ENCODE results near the gene CAND1. TPM values are rescaled to one million over a fixed set of nuclear protein-coding genes. Genes with fewer than 3 reads are reported as not detected.

Gene CAND1
- total RNA-seq, 1 donor from 2014 or later = 63.5 TPM

GRCh38 chr12:67357376-67358125 is 88.4 kb downstream of the CAND1 start:
- no peak for DNase-seq (ENCODE audit: low read depth)
- no peak for TF ChIP-seq CTCF (conservative IDR thresholded peaks at IDR 0.05; ENCODE audit: low read depth, low read length)
- H3K4me3 ChIP-seq (ENCODE audit: low read depth, low read length) = no peak overlapping the region

GRCh38 chr12:67358781-67359338 is 89.7 kb downstream of the CAND1 start:
- no peak for TF ChIP-seq CTCF (conservative IDR thresholded peaks at IDR 0.05; ENCODE audit: low read depth, low read length)
- no peak overlapping the region for H3K4me3 ChIP-seq (ENCODE audit: low read depth, low read length)
- no peak for DNase-seq (ENCODE audit: low read depth)

- no peak overlapping the region for H3K4me3 ChIP-seq (ENCODE audit: low read depth, low read length)
- TF ChIP-seq CTCF (conservative IDR thresholded peaks at IDR 0.05; ENCODE audit: low read depth, low read length) = no peak
- no peak for DNase-seq (ENCODE audit: low read depth)
These were observed 93.4 kb downstream of the CAND1 start for GRCh38 chr12:67362526-67362925.

- DNase-seq (ENCODE audit: low read depth) = no peak
These were observed 95.1 kb downstream of the CAND1 start for GRCh38 chr12:67364228-67364627.

GRCh38 chr12:67365131-67365530 is 96.0 kb downstream of the CAND1 start:
- no peak for DNase-seq (ENCODE audit: low read depth)
- no peak overlapping the region for H3K4me3 ChIP-seq (ENCODE audit: low read depth, low read length)
- TF ChIP-seq CTCF (conservative IDR thresholded peaks at IDR 0.05; ENCODE audit: low read depth, low read length) = no peak

More at GRCh38 chr12:67364228-67364627, 95.1 kb downstream of the CAND1 start:
- TF ChIP-seq CTCF (conservative IDR thresholded peaks at IDR 0.05; ENCODE audit: low read depth, low read length) = no peak
- H3K4me3 ChIP-seq (ENCODE audit: low read depth, low read length) = no peak overlapping the region

GRCh38 chr12:67367843-67368242 is 98.7 kb downstream of the CAND1 start:
- DNase-seq (ENCODE audit: low read depth) = peak; percentile 63
- TF ChIP-seq CTCF (conservative IDR thresholded peaks at IDR 0.05; ENCODE audit: low read depth, low read length) = no peak
- H3K4me3 ChIP-seq (ENCODE audit: low read depth, low read length) = no peak overlapping the region
